Glomerular visceral epithelial cell (primary cell): ENCODE results near the gene IREB2.

Experiments
- DNase-seq: peaks from one replicate; pipeline ENCODE4 v3.0.0-alpha.2; 2016; ENCODE audit errors: extremely low spot score

Gene IREB2

GRCh38 chr15:78550194-78550593, 112.2 kb downstream of the IREB2 start:
- DNase-seq: no peak

DNA sequence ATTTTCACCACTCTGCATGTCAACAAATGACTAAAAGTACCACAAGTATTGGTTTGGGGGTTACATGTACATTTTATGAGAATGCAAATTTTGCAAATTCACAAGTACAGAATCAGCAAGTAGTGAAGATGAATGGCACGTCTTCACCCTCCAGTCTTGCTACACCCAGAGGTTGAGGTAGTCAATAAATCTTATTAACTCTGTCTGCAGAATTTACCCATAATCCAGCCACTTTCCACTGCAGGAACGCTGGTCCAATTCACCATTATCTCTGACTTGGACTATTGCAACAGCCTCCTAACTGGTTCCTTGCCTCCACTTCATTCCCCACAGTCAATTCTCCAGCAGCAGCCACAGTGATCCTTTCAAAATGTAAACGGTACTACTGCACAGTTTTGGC, 112.8 kb downstream of the IREB2 start:
- DNase-seq: no peak
